Brain microvascular endothelial cell (primary cell): ENCODE results near the gene PLEKHB1.
A peak's percentile ranks its signal among the peaks of the same experiment; 100 is the strongest.

Experiments
- DNase-seq: peaks from one replicate; pipeline ENCODE4 v3.0.0-alpha.2; 2020
- H3K27ac ChIP-seq: fragments of 250-450 bp; sonication (Bioruptor Pico); 2 replicates; pipeline ENCODE4 v1.5.1; 2020; ENCODE audit warnings: mild to moderate bottlenecking, moderate library complexity
- H3K27me3 ChIP-seq: fragments of 250-450 bp; sonication (Bioruptor Pico); replicated peaks from 2 replicates; pipeline ENCODE4 v1.5.1; 2020; ENCODE audit warnings: mild to moderate bottlenecking
- H3K36me3 ChIP-seq: fragments of 250-450 bp; sonication (Bioruptor Pico); replicated peaks from 2 replicates; pipeline ENCODE4 v1.5.1; 2020; ENCODE audit warnings: mild to moderate bottlenecking
- H3K4me3 ChIP-seq: 2 replicates; pipeline ENCODE4 v1.5.1; 2011; ENCODE audit warnings: low read depth, mild to moderate bottlenecking, control low read depth, low read length, moderate library complexity
- in situ Hi-C: cut with HindIII; loops from 2 replicates; pipeline ENCODE4 v1.10.0; 2017; ENCODE audit warnings: low sequenced_read_pairs, low pct_ligation_motif_present
- TF ChIP-seq, protein P1 (sequence below): IDR thresholded peaks from 2 replicates; pipeline ENCODE4 v1.5.1; 2011; ENCODE audit warnings: low read depth, mild to moderate bottlenecking, moderate library complexity, low read length, control low read depth, inconsistent platforms; ENCODE audit errors: missing control alignments

Gene PLEKHB1

DNA sequence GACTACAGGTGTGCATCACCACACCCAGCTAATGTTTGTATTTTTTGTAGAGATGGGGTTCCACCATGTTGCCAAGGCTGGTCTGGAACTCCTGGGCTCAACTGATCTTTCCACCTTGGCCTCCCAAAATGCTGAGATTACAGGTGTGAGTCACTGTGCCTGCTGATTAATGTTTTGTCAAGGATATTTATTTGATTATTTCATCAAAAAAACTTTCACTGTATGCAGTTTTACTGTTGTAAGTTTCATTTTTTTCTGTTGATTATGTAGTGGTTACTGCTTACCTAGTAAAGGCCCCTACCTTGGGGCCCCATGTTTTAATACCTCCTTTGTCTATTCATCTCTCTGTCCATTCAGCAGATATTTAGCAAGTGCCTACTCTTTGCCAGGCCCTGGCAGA, 31.8 kb upstream of the PLEKHB1 start:
- in situ Hi-C loops: no loop called here
- no peak for DNase-seq
- TF ChIP-seq, protein P1, sequence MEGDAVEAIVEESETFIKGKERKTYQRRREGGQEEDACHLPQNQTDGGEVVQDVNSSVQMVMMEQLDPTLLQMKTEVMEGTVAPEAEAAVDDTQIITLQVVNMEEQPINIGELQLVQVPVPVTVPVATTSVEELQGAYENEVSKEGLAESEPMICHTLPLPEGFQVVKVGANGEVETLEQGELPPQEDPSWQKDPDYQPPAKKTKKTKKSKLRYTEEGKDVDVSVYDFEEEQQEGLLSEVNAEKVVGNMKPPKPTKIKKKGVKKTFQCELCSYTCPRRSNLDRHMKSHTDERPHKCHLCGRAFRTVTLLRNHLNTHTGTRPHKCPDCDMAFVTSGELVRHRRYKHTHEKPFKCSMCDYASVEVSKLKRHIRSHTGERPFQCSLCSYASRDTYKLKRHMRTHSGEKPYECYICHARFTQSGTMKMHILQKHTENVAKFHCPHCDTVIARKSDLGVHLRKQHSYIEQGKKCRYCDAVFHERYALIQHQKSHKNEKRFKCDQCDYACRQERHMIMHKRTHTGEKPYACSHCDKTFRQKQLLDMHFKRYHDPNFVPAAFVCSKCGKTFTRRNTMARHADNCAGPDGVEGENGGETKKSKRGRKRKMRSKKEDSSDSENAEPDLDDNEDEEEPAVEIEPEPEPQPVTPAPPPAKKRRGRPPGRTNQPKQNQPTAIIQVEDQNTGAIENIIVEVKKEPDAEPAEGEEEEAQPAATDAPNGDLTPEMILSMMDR: no peak
- no peak overlapping the region for H3K4me3 ChIP-seq
- H3K27me3 ChIP-seq: no peaks in the 10 kb centered on the region
- H3K27ac ChIP-seq: no peak overlapping the region
- no peaks in the 10 kb centered on the region for H3K36me3 ChIP-seq

DNA sequence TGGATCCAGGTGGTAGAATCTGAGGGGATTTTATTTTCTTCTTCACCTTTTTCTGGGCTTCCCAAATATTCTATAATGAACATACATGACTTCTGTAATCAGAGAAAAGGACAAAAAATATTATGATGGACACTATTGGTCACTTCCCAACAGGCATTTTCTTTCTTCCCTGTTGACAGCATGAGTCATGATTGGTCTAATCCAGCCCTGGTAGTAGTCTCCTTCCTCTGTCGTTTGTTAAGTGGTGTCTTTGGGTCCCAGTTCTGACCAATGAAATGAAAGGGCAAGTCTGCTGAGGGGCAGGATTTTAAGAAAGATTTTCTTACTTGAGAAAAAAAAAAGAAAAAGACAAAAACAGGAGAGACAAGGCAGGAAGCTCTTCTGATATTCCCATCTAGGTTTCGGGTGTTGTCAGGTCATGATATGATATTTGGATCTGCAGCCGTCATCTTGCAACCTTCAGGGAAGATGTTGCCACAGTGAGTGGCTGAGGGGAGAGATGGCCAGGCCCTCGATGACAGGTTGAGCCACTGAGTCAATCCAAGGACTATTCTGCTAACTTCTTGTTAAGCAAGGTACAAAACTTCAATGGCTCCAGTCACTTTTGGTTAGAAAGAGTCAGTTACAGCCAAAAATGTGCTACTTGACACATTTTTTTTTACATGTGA, 23.3 kb upstream of the PLEKHB1 start:
- in situ Hi-C loops: no loop called here
- H3K27me3 ChIP-seq: no peaks in the 10 kb centered on the region
- no peaks in the 10 kb centered on the region for H3K36me3 ChIP-seq
- TF ChIP-seq, protein P1: no peak
- no peak overlapping the region for H3K27ac ChIP-seq
- no peak for DNase-seq
- H3K4me3 ChIP-seq: no peak overlapping the region

DNA sequence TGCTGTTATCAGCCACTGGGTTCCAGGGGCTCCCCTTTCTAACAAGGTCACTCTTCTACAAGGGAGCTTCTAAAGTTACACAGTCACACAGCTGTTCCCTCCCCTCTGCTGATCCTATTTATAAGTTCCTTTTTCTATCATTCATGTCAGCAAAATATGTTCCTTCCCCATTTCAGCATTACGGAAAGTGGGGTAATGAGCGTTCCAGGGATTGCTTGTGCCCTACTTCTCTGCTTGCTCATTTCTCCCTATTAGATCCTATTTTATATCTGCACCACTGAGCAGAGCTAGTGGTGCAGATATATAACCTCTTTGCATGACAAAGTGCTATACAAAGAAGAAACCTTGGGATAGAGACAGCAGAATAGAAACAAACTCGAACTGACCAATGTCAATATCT, 22.7 kb upstream of the PLEKHB1 start:
- TF ChIP-seq, protein P1: no peak
- Histone ChIP-seq H3K4me3 (no peak overlapping the region), H3K27ac (no peak overlapping the region), H3K27me3 (no peaks in the 10 kb centered on the region), H3K36me3 (no peaks in the 10 kb centered on the region)
- in situ Hi-C loops: no loop called here
- DNase-seq: no peak

DNA sequence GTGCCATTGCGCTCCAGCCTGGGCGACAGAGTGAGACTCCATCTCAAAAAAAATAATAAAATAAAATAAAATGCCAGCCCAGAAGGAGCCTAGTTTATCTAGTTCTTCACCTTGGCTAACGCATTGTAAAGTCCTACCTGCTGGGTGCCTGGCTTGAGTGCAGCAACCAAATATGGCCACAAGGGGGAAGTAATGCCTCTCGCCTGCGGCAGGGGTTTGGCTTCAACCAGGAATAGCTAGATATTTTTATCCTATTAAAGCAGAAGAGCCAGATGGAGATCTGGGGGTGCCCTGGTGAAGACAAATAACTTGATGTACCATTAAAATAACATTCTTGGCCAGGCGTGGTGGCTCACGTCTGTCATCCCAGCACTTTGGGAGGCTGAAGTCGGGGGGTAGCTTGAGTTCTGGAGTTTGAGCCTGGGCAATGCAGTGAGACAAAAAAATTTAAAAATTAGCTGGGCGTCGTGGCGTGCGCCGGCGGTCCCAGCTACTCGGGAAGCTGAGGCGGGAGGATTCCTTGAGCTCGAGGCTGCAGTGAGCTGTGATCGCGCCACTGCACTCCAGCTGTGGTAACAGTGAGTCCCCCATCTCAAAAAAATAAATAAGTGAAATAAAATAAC, 20.6 kb upstream of the PLEKHB1 start:
- TF ChIP-seq, protein P1: peak; percentile 96
- H3K4me3 ChIP-seq: peak overlapping the region; percentile 32
- no peaks in the 10 kb centered on the region for H3K27me3 ChIP-seq
- no peak overlapping the region for H3K27ac ChIP-seq
- peak; percentile 59 for DNase-seq
- H3K36me3 ChIP-seq: no peaks in the 10 kb centered on the region
- in situ Hi-C loops: no loop called here

GRCh38 chr11:73629907-73630306, 16.5 kb upstream of the PLEKHB1 start:
- Histone ChIP-seq H3K27ac (no peak overlapping the region), H3K27me3 (no peaks in the 10 kb centered on the region), H3K36me3 (no peaks in the 10 kb centered on the region), H3K4me3 (no peak overlapping the region)
- DNase-seq: no peak
- in situ Hi-C loops: no loop called here
- TF ChIP-seq, protein P1: no peak
